ENCODE results near the gene CAMSAP2.
"Not testable (repeated sequence)": the region's sequence is repeated elsewhere in the genome, so short reads cannot be mapped to it uniquely, and the experiment has no call there.

Gene CAMSAP2

DNA sequence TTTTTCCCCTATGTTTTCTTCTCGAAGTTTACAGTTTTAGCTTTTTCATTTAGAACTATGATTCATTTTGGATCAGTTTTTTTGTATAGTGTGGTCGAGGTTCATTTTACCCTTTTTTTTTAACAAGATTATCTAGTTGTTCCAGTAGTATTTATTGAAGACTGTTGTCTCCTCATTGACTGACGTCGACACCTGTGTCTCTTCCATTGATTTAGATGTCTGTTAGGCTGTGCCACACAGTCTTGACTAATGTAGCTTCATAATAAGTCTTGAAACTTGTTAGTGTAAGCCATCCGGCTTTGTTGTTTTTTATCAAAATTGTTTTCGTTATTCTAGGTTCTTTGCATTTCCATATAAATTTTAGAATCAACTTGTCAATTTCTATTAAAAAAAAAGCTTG lies 45.2 kb downstream of the CAMSAP2 start:
- no peak for FAIRE-seq

DNA sequence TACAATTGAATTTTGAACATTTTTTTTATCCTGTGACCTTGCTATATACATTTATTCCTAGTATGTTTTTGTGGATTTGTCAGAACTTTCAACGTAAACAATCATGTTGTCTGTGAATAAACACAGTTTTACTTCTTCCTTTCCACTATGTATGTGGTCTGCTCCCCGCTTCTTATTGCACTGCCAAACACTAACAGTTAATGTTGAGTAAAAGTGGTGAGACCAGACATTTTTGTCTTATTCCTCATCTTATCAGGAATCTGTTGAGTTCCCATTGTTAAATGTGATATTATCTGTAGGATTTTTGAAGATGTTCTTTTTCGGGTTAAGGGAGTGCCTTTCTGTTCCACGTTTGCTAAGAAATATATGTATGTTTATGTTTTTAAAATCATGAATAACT lies 45.9 kb downstream of the CAMSAP2 start:
- no peak for FAIRE-seq

DNA sequence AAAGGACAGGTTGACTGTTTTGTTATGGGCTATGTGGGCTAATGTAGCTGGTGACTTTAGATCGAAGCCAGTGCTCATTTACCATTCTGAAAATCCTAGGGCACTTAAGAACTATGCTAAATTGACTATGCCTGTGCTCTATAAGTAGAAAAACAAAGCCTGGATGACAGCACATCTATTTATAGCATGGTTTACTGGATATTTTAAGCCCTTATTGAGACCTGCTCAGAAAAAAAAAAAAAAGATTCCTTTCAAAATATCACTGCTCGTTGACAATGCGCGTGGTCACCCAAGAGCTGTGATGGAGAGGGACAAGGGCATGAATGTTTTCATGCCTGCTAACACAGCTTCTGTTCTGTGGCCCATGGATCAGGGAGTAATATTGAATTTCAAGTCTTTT lies 48.1 kb downstream of the CAMSAP2 start:
- no peak for FAIRE-seq

DNA sequence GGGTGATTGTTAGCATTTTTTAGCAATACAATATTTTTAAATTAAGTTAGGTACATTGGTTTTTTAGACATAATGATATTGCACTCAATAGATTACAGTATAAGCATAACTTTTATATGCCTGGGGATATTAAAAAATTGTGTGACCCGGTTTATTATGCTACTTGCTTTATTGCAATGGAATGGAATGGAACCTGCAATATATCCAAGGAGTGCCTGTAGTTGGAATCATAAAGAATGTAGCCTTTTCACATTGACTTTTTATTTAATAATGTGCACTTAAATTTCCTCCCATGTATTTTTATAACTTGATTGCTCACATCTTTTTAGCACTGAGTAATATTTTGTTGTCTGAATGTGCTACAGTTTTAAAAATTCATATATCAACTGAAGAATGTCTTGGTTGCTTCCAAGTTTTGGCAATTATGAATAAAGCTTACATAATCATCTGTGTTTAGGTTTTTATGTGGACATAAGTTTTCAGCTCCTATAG lies 49.2 kb downstream of the CAMSAP2 start:
- no peak for FAIRE-seq

DNA sequence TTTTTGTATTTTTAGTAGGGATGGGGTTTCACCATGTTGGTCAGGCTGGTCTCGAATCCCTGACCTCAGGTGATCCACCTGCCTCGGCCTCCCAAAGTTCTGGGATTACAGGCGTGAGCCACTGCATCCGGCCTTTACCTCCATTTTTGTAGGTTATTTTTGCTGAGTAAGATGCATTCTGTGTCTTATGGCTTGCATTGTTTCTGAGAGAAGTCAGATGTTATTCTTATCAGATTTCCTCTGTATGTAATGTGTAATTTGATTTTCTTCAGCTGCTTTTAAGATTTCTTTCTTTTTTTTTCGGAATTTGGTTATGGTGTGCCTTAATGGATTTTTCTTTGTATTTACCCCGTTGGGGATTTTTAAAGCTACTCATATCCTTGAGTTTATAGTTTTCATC lies 52.3 kb downstream of the CAMSAP2 start:
- FAIRE-seq, result not testable (repeated sequence)

DNA sequence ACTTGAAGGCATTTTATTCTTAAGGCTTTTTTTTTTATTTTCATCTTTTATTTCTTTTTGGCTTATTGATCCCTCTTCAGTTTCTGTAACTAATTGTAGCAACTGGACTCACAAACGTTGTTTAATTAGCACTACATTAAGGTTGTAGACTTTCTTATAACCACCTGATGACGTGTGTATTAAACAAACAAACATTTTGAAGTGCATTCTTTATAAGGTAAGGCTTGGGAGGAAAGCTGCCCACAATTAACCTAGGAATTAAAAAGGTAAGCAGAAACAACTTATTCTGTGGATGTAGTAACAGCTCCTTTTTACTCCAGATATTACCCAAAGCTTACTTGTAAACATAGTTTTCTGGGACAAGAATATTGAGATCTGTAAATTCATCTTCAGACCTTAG lies 55.0 kb downstream of the CAMSAP2 start:
- no peak for FAIRE-seq

DNA sequence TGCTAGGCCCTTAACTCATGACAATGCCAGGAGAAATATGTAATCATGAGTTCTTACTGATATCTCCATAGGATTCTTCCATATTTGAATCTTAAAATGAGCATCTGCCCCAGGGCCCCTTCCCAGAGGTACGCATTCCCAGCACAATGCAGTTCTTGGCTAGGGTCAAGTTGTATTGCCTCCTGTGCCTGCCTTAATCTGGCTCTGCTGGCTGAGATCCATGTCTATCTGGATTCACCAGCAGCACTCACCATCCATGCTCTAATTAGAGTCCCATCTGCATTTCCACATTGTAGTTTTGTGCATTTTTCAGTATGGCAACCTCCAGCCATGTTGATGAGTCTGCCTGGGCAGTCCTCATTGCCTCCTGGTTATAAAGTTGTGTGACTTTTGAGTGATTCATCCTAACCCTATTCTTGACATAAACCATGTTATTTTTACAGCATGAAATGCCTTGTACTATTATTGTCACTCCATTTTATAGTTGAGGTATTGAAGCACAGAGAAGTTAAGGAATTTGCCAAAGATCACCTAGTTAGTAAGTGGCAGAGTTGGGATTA lies 55.9 kb downstream of the CAMSAP2 start:
- no peak for FAIRE-seq

DNA sequence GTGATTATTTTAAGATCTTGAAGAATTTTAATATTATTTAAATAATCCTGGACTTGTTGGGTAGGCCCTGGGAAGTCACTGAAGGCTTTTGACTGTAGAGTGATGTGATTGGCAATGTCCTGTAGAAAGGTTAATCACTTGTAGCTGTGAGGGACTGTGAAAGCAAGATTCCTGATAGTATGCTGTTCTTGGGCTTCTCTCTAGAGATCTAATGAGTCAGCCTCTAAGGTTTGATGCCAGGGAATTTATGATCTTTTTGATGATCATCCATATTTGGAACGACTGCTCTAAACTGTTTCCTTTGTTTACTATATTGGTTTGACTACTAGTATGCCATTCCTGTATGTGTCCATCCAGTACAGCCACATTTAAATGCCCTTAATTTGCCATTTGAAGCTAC lies 56.5 kb downstream of the CAMSAP2 start:
- no peak for FAIRE-seq

DNA sequence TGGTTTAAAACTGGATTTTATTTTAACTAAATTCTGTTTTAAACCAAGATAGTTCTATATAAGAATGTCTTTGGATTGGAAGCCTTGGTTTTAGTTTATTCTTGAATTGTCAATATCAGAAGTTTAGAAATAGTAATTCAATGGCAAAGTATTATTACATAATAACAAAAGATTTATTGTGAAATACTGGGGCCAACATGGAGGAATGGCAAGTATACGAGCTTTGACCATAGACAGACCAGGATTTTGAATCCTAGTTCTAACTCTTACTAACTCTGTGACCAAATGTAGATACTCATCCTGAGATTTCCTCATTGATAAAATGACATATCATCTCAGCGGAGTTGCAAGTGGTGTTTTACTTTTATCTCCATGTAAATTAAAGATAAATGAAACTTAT lies 63.3 kb downstream of the CAMSAP2 start:
- FAIRE-seq, result no peak

DNA sequence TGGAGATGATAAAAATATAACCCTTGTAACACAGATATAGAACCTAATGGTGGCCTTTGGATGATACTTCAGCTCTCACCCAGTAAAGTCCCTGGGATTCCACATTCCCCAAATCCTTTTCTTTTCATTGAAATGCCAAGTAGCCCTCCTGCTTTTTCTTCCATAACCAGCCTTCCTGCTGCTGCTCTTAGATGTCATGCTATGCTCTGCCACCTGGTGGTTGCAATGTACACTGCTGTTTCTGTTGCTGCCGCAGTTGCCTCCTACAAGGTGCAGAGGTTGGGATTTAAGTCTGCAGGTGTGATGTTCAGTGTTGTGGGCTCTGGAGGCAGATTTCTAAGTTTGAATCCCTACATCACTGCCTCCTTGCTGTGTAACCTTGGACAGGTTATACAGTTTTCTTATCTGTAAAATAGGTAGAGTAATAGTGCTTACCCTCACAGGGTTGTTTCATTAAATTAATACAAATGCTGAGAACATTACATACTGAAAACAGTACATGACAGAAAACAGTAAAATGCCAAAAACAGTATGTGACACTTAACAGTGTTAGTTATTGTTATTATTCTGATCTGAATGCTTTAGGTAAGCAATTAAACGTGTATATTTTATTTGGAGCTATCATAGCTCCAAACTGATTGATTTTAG lies 64.3 kb downstream of the CAMSAP2 start:
- FAIRE-seq, result peak; percentile 59

DNA sequence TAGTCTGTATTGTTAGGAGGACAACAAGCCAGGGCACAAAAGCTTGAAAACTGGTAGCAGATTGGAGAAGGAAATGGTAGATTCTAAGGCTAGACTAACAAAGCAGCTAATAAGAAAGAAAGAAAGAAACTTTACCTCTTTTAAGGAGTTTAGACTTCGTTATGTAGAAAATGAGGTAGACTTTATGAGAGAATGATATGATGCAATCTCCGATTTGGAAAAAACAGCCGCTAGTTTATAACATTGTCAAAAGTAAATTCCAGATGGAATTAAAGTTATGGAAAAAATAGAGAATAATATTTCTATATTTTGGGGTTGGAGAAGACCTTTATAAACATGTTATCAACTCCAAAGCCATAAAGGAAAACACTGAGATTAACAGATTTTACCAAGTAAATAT lies 67.0 kb downstream of the CAMSAP2 start:
- no peak for FAIRE-seq

DNA sequence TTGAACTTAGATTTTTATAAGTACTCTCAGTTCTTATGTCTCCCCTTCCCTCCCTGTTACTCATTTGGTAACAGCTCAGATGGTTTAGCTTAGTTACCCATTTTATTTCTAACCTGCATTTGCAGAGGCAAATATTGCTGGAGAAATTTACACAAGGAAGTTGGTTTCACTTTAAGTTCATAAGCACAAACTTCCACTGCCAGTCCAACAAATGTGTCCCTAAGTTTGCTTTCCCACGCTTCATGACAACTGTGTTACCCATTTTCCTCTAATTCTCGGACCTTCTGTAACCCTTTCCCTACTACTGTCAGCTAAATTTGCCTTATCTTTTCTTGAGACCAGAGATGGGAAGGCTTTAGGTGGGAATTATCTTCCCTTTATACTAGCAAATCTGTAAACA lies 70.2 kb downstream of the CAMSAP2 start:
- FAIRE-seq, result no peak

DNA sequence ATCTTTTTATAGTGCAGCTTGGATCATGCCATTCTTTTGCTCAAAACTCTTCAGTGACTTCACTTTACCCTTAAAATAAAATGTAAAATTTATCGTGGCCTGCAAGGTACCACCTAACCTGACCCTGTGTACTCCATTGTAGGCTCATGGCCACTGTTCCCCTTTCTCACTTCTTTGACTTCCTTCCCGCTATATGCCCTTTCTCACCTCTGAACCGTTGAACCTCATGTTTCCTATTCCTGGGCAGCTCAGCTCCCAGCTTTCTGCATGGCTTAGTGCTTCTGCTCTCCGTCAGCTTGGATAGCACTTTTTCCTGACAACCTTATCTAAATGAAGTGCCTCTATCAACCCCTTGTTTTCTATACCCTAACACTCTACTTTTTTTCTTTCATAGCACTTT lies 73.0 kb downstream of the CAMSAP2 start:
- no peak for FAIRE-seq

DNA sequence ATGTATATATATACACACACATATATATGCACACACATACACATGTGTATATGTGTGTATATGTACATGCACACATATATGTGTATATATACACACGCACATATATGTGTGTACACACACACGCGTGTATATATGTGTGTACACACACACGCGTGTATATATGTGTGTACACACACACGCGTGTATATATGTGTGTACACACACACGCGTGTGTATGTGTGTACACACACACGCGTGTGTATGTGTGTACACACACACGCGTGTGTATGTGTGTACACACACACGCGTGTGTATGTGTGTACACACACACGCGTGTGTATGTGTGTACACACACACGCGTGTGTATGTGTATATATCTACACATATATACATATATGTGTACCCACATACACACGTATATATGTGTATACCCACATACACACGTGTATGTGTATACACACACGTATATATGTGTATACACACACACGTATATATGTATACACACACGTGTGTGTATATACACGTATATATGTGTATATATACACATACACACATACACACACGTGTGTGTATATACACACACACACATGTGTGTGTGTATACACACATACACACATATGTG lies 78.0 kb downstream of the CAMSAP2 start:
- FAIRE-seq, result not testable (repeated sequence)

DNA sequence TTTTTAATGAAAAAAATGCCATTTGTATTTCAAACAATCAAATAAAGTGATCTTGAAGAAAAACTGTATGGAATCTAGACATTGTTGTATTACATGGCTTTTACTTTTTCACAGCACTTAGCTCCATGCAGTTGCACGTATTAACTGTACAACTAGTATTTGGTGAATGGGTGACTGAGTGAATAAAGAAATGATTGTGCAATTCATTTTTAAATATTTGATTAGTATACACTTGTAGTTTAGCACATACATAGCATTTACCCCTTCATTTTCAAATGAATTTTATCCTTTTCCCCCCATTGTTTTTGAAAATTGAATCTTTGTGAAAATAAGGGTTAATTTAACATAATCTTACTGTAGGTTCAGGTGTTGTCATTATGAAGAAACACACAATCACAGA lies 79.6 kb downstream of the CAMSAP2 start:
- no peak for FAIRE-seq

DNA sequence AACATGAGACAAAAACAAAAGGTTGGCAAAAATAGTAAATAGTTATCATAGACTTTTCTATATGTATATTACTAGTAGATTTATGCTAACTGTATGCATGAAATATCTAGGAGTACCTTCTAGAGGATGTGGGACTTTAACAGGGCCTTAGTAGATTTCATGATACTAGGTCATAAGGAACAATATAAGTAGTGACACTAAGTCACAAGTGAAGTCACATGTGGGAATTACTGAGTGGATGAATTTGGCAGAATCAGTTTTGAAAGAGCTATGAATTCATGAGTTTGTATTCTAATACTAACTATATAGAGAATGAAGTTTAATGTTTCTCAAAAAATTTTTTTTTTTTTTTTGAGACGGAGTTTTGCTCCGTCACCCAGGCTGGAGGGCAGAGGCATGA lies 81.0 kb downstream of the CAMSAP2 start:
- no peak for FAIRE-seq

DNA sequence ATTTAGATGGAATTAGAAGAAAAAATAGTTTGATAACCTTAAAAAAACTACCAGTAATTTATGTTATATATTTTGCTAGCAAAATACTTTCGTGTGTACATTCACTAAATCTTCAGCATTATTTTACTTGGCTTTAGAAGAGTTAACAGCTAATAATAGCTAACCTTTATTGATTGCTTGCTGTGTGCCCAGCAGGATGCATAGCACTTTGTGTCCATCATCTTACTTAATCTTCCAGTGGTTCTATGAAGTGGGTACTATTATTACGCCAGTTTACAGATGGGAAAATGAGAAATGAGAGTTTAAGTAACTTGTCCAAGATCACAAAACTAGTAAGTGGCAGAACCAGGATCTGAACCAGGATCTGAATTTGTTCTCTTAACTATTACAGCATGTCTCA lies 92.4 kb downstream of the CAMSAP2 start:
- no peak for FAIRE-seq

DNA sequence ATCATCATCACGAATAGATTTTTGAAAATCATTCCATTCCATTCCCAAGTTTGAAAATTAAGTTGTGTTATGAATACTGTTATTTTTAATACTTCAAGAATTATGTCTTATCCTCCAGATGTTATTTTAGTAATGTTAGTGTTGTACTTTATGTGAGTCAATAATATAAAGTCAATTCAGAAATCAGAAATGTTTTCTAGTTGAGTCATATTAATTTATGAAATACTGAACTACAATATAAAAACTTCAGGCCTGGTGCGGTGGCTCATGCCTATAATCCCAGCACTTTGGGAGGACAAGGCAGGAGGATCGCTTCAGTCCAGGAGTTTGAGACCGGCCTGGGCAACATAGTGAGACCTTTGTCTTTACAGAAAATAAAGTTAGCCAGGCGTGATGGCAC lies 95.7 kb downstream of the CAMSAP2 start:
- no peak for FAIRE-seq

DNA sequence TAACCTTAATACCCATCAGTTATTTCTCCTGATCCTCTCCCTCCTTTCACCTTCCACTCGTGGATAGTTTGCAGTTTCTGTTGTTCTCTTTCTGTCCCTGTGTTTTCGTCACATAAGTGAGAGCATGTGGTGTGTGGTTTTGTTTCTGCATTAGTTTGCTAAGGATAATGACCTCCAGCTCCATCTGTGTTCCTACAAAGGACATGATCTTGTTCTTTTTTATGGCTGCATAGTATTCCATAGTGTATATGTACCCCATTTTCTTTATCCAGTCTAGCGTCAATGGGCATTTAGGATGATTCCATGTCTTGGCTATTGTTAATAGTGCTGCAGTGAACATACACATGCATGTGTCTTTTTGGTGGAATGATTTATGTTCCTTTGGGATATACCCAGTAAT lies 97.5 kb downstream of the CAMSAP2 start:
- no peak for FAIRE-seq

DNA sequence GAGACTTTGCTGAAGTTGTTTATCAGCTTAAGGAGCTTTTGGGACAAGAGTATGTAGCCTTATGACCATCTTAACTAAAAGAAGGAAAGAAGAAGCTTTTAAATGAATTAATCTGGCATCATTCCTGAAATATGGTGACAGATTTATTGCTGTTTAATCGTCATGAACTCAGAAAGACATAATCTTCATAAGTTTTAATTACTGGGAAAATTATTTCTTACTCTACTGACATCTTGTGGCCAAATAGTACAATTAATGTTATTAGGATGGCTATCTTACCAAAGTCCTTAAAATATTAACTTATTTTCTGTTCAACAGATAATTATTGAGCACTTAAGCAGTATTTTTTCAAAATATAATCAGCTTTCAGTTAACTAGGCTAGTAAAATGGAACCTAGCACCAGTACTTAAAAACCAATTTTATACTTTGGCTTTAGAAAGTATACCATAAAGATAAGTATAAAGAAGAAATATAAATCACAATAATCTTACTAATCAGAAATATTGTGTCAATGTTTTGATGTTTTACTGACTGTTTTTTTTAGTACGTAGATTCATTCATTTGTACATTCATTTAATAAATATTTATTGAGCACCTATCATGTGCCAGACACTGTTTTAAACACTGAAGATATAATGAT lies 99.4 kb downstream of the CAMSAP2 start:
- FAIRE-seq, result peak; percentile 94

DNA sequence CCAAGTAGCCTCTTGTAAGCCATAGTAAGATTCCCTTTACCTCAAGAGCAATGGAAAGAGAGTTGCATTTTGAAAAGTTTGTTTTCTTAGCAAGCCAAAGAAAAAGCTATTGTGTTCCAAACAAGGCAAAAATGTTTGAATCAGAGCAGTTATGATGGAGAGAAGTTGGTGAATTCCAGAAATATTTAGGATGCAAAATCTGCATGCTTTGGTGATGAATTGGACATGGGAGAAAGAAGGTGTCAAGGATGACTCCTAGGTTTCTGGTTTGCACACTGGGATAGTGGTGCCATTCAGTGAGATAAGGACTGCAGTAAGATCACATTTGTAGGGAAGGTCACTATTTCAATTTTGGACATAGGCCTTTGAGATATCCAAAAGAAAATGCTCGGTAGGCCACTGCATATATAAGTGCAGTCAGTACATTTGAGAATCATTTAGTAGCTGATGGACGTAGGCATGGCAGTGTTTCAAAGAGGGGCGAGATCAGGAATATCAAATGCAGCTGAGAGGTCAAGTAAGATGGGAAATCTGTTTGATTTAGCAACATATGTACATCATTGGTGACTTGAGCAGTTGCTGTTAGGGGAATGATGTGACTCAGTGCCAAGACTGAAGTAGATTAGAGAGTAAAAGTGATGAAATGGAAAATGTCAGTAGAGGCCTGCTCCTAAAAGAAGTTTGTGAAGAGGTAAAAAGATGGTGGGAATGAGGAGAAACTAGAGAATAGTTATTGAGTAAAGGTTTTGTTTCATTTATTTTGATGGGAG lies 100.2 kb downstream of the CAMSAP2 start:
- FAIRE-seq, result no peak

DNA sequence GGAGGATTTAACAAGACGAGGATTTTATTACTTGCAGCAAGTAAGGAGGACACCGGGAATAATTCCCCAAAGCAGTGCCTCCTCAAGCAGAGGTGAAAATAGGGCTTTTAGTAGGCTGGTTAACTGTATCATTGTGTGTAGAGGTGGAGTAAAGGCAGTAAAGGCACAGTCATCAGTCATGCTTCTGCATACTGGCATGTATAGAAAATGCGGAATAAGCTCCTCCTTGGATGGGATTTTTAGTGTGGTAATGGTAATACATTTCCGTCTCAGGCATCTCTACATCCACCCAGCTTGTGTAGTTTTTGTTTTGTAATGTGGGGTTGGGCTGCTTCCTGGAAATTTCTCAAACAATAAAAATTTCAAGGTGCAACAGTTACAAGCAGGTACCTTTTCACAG lies 106.7 kb downstream of the CAMSAP2 start:
- no peak for FAIRE-seq

DNA sequence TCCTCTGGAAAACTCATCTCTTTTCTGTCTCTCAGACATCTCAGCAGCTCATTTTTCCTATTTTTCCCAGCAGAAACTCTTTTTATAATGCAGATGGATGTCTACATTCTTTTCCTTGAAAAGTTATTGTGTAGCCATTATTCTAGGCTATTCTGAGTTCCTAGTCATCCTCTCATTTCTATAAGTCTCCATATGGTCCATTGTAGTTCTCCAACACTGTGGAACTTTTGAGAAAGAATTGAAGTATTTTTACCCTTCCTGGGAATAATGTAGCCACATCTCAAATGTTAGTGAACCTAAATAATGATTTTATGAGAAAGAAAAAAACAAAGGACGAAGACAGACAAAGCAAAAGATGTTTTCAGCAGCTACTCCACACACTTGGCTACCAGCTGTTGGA lies 107.7 kb downstream of the CAMSAP2 start:
- FAIRE-seq, result no peak

Data from A204.1 (cell line).